GM21737 (cell line): Measurements from ENCODE around the gene MS4A2.
"Not testable (repeated sequence)": the region's sequence is repeated elsewhere in the genome, so short reads cannot be mapped to it uniquely, and the experiment has no call there.

Experiments used
- ATAC-seq: cut with Tn5 transposase; IDR thresholded peaks from one replicate; pipeline ENCODE4 v1.9.1; 2021; ENCODE audit warnings: mild to moderate bottlenecking, moderate library complexity; ENCODE audit not compliant: unreplicated experiment

The MS4A2 gene

GRCh38 chr11:60088364-60088763 is at the start of gene MS4A2:
Gene MS4A2 (plus strand): TSS chr11:60088664. CDS start chr11:60088766, 102 bp downstream.
- no peak for ATAC-seq

DNA sequence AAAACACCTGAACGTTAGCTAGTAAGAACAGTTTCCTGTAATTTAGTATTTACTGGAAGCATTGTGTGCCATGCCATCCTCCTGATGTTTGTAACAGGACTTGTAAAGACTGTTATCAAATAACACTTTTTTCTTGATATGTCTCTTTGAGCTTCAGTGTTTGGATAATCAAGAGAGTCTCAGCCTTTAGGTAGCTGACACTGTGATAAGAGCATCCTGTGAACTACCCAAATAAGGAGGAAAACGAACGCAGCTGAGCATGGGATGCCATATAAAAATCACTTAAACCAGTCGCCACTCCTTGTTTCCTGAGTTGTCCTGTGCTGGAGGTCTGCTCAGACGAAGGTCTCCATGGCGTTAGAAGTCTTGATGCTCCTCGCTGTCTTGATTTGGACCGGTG is 48.4 kb upstream of the MS4A2 start, which contains the start of gene OOSP2:
TSS of gene OOSP2 (plus strand) at position 301 of the 400 bp plus-strand sequence. CDS start at position 352, 51 bp downstream.
- ATAC-seq: no peak

GRCh38 chr11:60050422-60050821 is 38.0 kb upstream of the MS4A2 start:
- ATAC-seq: not testable (repeated sequence)

- not testable (repeated sequence) for ATAC-seq
Measured at GRCh38 chr11:60050839-60051238, 37.6 kb upstream of the MS4A2 start.

GRCh38 chr11:60056349-60056969 is 32.0 kb upstream of the MS4A2 start, which contains the start of gene MS4A3:
Gene MS4A3 (plus strand): TSS chr11:60056665. CDS start chr11:60061161, 4,496 bp downstream.
- ATAC-seq: no peak

DNA sequence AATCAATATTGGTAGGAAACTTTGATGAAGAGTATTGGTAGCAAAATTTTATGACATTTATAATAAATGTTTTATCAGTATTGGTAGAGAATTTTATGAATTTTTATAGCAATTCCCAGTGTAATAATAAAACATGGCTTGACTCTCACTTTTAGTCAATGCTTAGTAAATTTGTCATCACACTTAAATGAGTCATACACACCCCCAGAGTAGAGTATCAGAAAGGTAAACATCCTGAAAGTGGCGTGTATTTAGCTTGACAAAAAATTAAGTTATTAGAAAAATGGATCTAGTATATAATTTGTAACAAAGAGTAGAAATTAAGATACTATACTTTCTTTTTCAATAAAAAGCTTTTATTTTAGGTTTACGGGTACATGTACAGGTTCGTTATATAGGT is 29.4 kb upstream of the MS4A2 start:
- ATAC-seq: no peak

GRCh38 chr11:60059521-60060240 is 28.8 kb upstream of the MS4A2 start:
- no peak for ATAC-seq

DNA sequence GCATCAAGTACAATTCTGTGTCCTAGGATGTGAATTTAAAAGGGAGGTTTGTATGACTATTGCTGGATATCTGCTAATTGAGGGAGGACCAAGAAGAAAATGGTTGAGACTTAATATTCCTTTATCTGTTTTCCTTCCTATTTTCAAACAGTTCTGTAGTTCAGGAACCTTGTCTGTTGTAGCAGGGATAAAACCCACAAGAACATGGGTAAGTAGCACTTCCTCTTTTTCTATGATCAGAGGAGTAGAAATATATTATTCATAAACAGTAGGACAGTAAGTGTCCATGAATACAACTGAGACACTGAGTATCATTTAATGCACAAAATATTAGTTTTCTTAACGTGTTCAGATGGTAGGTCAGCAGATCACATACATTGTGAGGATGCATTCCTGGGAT is 24.4 kb upstream of the MS4A2 start:
- ATAC-seq: no peak

DNA sequence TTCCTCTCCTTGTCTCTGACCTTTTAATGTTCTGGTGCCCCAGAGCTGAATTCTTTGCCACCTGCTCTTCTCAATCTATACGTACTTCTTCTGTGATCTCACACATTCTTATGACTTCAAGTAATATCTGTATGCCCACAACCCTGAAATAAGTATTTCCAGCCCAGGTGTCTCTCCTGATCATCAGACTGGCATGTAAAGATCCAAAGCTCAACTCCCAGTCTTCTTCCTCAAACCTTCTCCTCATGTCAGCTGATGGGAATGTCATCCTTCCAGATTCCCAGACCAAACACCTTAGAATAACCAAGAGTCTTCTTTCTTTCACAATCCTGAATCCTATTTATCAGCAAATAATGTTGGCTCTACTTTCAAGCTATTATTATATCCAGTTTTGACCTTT is 22.7 kb upstream of the MS4A2 start:
- no peak for ATAC-seq

- no peak for ATAC-seq
Measured at GRCh38 chr11:60069450-60069849, 19.0 kb upstream of the MS4A2 start.

GRCh38 chr11:60071644-60072043 is 16.8 kb upstream of the MS4A2 start:
- ATAC-seq: not testable (repeated sequence)

- ATAC-seq: no peak
Measured at GRCh38 chr11:60077216-60077817, 11.1 kb upstream of the MS4A2 start.

DNA sequence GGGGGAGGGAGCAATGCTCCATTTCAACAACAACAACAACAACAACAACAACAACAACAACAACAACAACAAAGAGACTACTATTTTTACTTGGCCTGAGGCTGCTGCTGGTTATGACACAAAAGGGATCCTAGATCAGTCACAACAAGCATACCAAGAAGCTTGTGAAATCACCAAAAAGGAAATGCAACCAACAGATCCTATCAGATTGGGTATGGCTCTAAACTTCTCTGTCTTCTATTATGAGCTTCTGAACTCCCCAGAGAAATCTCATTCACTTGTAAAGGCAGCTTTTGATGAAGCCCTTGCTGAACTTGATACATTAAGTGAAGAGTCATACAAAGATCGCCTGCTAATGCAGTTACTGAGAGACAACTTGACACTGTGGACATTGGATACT is 10.5 kb upstream of the MS4A2 start:
- ATAC-seq: no peak

DNA sequence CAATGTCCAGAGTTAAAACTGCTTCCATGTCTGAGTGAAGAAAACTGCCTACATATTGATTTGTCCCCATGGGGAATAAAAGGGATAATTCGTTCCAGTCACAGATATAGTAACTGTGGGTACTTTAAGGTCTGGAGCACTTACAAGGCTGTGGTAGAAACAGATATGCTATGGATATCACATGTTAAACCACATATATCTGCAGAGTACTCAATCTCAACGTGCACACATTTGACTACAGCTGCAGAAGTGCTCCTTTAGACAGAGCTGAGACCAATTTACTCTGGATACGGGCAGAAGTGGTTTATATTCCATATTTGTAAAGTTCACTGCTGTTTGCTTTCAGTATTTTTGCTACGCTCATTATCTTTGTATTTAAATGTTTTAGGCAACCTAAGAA is 9.7 kb upstream of the MS4A2 start:
- ATAC-seq: no peak

GRCh38 chr11:60080535-60080934 is 7.9 kb upstream of the MS4A2 start:
- no peak for ATAC-seq

- ATAC-seq: no peak
Measured at GRCh38 chr11:60084631-60085273, 3.7 kb upstream of the MS4A2 start.

GRCh38 chr11:60085909-60086308 is 2.6 kb upstream of the MS4A2 start:
- ATAC-seq: no peak

- no peak for ATAC-seq
Measured at GRCh38 chr11:60087239-60087638, 1.2 kb upstream of the MS4A2 start.

DNA sequence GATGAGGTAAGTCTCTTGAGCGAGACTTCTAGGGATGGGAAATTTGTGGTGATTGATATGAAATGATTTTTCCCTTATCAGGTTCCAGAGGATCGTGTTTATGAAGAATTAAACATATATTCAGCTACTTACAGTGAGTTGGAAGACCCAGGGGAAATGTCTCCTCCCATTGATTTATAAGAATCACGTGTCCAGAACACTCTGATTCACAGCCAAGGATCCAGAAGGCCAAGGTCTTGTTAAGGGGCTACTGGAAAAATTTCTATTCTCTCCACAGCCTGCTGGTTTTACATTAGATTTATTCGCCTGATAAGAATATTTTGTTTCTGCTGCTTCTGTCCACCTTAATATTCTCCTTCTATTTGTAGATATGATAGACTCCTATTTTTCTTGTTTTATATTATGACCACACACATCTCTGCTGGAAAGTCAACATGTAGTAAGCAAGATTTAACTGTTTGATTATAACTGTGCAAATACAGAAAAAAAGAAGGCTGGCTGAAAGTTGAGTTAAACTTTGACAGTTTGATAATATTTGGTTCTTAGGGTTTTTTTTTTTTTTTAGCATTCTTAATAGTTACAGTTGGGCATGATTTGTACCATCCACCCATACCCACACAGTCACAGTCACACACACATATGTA is 7.1 kb downstream of the MS4A2 start:
- no peak for ATAC-seq

- no peak for ATAC-seq
Measured at GRCh38 chr11:60097189-60097588, 8.7 kb downstream of the MS4A2 start.

GRCh38 chr11:60098508-60098907 is 10.0 kb downstream of the MS4A2 start:
- ATAC-seq: no peak
